GM19239 (cell line): ENCODE measurements around the gene LZTS2.
A peak's percentile ranks its signal among the peaks of the same experiment; 100 is the strongest.

Experiments
- DNase-seq: peaks from one replicate; pipeline ENCODE4 v3.0.0; 2011; ENCODE audit warnings: low spot score; ENCODE audit not compliant: insufficient read length
- FAIRE-seq: peaks from 2 replicates; lab custom pipeline; 2011; peaks lifted over from hg19 to GRCh38; lab: Jason Lieb, UNC

LZTS2 gene

DNA sequence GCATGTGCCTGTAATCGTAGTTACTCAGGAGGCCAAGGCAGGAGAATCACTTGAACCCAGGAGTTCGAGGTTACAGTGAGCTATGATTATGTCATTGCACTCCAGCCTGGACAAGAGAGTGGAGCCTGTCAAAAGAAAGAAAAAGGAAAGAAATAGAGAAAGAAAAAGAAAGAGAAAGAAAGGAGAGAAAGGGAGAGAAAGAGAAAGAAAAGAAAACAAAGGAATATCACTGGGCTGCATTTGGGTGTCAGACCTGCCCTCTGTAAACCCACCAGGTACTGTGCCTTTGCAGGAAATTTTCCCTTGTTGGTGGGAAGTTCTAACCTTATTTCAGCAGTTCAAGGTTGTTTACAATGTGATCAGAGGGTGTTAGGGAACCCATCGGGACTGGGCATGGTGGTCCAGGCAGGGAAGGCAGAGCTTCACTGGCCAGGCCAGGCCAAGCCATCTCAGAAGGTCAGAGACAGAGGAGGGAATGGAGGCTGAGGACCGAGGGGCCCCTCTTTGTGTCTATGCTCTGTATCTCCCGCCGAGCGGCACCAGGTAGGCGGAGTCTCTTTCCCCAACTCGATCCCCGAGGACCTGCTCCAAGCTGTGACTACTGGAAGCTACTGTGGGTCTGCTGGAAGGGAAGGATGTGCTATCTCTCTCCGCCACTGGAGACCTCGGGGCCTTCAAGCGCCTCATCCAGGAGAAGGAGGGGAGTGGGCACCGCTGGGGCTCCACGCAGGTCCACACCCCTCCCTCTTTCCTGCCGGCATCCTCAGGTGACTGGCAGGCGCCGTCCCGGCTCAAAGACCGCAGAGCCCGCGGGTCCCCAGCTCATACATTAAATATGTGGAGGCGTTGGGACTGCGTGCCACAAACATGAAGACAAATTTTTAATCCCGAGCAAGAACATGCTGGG is 47.0 kb downstream of the LZTS2 start:
- FAIRE-seq = no peak
- DNase-seq = no peak

DNA sequence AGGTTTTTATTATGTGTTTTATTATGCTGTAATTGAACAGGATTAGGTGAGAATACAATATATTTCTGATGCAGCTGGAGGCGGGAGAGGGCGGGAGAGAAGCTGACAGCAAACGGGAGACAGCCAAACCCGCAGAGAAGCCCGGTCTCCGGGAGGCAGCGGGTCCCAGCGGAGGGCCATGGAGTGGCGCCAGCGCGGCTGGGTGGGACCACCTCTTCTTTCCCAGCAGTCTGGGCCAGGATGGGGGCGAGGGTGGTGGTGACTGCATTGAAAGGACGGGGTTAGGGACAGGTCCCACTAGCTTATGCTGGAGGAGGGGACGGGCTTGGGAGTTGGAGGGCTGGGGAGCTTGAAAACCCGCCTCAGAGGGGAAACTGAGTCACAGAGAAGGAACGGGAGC is 47.7 kb downstream of the LZTS2 start:
- DNase-seq (no peak), FAIRE-seq (no peak)

DNA sequence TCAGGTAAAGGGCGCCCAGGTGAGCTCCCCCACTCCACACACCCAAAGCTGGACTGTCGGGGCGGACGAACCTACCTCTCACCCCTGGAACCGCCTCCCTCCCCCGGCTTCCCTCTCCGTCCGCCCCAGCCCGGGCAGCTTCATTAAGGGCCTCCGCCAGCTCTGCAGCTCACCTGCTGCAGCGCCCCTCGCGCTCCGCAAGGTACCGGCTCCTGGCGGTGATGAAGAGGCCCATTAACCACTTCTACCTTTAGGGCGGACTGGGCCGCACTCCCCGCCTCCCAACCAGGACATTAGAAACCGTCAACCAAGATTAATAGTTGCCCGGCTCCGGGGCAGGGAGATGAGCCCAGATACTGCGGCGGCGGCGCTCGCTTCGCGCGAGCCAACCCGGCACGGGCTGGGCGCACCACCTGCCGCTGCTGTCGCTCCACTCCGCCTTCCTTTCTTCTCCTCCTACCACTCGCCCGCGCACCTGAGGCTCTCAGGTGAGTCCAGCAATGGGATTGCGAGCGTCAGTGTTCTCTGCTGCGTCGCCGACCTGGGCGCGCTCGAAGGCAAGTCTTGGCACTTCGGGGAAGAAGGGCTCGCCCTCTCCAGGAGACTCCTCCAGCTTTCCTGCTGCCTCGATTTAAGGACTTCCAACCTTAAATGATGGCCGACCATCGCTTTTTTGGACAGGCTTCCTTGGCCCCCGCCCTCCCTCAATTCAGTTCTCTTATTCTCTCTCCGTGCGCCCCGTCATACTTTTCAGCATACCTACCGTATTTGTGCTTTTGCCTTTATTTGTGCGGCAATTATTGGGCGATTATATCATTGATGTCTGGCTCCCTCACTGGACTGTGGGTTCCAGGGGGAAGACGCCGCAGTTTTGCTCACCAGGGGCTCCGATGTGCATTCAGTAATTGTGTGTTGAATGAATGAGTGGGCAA is 48.6 kb downstream of the LZTS2 start:
- FAIRE-seq (no peak), DNase-seq (no peak)

DNA sequence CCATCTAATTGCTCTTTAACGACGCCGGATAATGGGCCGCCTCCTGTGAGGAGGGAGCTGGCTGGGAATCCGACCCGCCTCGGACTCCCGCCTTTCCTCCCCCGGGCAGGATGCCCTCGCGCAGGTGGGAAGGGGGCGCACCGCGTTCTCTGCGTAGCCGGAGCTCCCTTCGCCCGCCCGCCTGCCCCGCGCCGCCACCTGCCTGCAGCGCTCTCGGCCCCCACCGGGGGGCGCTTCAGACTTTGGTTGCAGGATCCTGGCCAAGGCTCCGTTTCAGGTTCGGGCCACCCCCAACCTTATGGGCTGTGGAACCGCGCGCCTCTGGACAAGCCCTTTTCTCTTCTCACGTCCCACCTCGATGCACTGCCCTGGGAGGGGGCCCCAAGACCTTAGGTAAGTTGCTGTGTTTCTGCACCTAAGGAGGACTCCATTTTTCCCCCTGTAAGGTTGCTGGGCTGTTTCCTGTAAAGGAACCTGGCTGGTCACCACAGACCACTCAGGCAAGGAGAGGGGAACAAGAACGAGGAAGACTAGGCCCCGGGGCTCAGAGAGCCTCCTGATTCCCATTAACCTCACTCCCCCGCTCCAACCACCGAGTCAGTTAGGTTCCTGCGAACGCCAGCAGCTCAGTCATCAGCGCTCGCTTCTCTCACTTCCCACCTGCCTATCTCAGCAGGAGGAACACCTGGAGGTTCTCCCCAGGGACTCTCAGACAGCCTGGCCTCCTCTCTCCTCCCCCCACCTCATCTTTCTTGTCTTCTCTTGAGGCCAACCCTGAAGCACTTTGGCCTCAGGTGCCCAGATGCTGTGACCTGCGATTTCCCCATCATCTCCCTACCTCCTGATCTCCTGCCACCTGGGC is 50.8 kb downstream of the LZTS2 start:
- peak; percentile 65 for FAIRE-seq

DNA sequence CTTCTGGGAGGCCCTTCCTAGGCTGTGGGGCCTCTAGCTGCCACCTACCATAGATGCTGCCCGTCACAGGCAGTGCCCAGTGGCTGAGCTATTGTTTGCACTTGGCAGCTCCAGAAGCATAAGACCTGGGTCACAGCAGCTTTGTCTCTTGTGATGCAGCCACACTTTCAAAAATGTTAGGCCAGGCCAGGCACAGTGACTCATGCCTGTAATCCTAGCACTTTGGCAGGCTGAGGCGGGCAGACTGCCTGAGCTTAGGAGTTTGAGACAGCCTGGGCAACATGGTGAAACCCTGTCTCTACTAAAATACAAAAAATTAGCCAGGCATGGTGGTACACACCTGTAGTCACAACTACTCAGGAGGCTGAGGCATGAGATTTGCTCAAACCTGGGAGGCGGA is 52.7 kb downstream of the LZTS2 start:
- no peak for DNase-seq
- FAIRE-seq = no peak

More for the DNA sequence above, 50.8 kb downstream of the LZTS2 start:
- DNase-seq = no peak

DNA sequence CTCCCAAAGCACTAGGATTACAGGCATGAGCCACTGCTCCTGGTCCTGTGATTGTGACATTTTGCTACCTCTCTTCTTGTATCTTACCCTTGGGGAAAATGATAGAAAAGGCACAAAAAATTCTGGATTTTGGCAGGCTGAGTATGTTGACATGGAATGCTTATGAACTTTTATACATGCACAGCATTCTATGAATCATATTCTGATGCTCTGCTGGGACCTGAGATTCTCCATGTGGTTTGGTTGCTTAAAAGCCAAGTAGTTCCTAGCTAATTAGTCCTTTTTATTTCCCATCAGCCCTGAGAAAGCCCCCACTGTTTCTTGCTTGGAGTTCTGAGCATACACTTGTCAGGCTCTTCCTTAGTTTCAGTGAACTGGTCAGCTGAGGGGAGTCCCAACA is 53.9 kb downstream of the LZTS2 start:
- DNase-seq = no peak
- no peak for FAIRE-seq

DNA sequence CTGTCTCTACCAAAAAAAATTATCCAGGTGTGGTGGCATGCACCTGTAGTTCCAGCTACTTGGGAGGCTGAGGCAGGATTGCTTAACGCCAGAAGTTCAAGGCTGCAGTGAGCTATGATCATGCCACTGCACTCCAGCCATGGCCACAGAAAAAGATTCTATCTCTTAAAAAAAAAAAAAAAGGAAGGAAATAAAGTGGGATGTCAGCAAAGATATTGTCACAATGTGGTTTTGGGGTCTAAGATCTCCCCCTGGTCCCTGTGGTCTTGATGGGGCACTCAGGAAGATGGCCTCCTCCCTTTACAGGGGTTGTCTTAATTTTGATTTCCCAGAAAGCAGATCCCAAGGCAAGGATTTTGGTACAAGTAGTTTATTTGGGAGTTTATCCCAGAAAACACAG is 54.7 kb downstream of the LZTS2 start:
- DNase-seq = no peak
- no peak for FAIRE-seq

DNA sequence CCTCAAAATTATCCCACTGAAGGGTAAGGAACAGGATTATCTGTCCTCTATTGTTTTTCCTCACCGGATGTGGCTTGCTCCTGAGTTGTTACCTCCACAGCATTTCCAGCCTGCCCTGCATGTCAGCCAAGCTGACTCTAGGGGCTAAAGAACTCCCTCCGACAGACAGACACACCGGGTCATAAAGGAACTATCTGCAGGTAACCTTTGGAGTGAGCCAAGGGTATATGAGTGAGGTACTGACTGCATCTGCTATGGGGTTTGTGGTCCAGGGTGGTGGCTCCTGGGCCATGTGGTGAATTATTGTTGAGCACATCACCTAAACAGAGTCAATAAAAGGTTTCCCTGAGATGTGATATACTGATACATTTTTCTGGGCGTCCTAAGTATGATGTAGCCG is 55.3 kb downstream of the LZTS2 start:
- FAIRE-seq (no peak), DNase-seq (no peak)

DNA sequence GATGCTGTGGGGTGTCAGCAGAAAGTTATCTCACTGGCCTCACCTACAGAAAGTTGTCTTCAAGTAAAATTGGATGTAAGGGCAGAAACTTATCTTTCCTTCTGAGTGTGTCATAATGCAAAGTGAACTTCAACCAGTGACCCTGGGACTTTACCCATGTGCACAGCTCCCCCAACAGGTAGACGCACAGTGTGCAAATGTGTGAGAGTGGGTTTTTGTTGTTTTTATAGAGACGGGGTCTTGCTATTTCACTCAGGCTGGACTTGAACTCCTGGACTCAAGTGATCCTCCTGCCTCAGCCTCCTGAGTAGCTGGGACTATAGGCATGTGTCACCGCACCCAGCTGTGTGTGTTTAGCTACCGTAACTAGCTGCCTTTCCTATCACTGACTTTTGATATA is 55.8 kb downstream of the LZTS2 start:
- DNase-seq (no peak), FAIRE-seq (no peak)

DNA sequence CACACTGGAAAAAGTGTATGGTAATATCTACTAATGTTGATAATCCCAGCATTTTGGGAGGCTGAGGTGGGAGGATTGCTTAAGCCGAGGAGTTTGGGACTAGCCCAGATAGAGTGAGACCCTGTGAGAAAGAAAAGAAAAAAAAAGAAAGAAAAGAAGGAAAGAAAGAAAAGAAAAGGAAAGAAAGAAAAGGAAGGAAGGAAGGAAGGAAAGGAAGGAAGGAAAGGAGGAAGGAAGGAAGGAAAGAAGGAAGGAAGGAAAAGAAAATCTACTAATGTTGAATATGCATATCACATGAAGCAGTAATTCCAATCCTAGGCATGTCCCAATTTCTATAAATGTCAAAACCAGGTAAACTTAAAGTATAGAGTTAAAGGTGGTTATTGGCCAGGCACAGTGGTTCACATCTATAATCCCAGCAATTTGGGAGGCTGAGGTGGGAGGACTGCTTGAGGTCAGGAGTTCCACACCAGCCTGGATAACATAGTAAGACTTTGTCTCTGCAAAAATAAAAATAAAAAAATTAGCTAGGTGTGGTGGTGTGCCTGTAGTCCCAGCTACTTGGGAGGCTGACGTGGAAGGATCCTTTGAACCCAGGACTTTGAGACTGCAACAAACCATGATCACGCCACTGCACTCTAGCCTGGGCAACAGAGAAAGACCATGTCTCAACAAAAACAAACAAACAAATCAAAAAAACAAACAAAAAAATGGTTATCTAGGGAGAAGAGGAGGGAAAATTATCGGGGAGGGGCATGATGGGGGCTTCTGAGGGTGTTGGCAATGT is 57.0 kb downstream of the LZTS2 start:
- DNase-seq (no peak), FAIRE-seq (no peak)
